ENCODE results near the gene OSBP. TPM values are rescaled to one million over a fixed set of nuclear protein-coding genes. Genes with fewer than 3 reads are reported as not detected.

Gene OSBP, protein sequence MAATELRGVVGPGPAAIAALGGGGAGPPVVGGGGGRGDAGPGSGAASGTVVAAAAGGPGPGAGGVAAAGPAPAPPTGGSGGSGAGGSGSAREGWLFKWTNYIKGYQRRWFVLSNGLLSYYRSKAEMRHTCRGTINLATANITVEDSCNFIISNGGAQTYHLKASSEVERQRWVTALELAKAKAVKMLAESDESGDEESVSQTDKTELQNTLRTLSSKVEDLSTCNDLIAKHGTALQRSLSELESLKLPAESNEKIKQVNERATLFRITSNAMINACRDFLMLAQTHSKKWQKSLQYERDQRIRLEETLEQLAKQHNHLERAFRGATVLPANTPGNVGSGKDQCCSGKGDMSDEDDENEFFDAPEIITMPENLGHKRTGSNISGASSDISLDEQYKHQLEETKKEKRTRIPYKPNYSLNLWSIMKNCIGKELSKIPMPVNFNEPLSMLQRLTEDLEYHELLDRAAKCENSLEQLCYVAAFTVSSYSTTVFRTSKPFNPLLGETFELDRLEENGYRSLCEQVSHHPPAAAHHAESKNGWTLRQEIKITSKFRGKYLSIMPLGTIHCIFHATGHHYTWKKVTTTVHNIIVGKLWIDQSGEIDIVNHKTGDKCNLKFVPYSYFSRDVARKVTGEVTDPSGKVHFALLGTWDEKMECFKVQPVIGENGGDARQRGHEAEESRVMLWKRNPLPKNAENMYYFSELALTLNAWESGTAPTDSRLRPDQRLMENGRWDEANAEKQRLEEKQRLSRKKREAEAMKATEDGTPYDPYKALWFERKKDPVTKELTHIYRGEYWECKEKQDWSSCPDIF
- total RNA-seq = 12.9 and 14.5 TPM in 2 replicates

DNA sequence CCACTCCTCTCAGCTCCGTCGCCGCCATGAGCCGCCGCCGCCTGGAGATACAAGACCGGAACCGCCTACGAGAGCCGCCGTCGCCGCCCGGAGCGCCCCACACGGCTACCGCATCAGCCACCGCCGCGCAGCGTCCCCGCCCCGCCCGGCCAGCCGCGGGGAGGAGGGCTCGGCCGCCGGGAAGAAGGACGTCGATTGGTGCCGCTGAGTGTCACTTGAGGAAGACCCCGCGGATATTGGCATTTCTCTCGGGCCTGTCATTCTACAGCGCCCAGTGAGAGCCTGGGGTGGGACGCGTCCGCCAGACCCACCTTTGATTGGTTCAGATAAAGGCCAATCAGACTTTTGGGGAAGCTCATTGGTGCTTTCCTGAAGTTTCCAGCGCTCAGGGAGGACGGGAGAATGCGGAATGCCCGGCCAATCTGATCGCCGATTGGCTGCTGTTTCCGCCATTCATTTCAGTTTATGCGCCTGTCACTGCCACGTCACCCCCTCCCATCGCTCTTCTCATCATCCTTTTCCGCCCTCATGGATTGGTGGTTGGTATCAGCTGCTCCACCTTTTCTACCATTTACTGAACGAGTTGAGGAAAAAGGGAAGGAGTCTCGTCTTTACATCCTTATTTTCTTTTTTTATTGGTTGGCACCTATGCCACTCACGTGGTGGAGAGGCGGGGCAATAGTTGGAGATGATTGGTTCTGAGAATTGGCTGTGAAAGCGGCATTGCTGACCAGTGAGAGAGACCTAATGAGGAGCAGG is at the start of gene OSBP:
OSBP (minus strand) TSS at position 138 of the 759 bp plus-strand sequence; CDS start at position 28, 110 bp downstream.

Other genes starting within 250 kb of the OSBP start
- not detected in 2 replicates for gene OR5A2, start 189.4 kb downstream of the OSBP start, total RNA-seq
- gene OR5A1, start 179.3 kb downstream of the OSBP start, total RNA-seq = not detected in 2 replicates
- not detected in 2 replicates for gene OR4D6, start 158.8 kb downstream of the OSBP start, total RNA-seq
- not detected in 2 replicates for gene OR4D10, start 142.5 kb downstream of the OSBP start, total RNA-seq
- not detected in 2 replicates for gene OR4D11, start 112.2 kb downstream of the OSBP start, total RNA-seq
- gene OR4D9, start 104.2 kb downstream of the OSBP start, total RNA-seq = not detected in 2 replicates
- gene PATL1, start 53.3 kb upstream of the OSBP start, total RNA-seq = 6.4 and 8.9 TPM in 2 replicates
- gene OR10V1, start 98.1 kb upstream of the OSBP start, total RNA-seq = not detected in 2 replicates
- gene STX3, start 139.6 kb upstream of the OSBP start, total RNA-seq = 4.9 and 6.9 TPM in 2 replicates
- 61.7 and 67.1 TPM in 2 replicates for gene MRPL16, start 195.0 kb upstream of the OSBP start, total RNA-seq
- not detected in 2 replicates for gene CBLIF, start 229.7 kb upstream of the OSBP start, total RNA-seq

All from bronchus fibroblast of lung (primary cell).